ENCODE measurements around the gene INPP1.

The INPP1 gene

GRCh38 chr2:190360561-190360960 is 17.2 kb downstream of the INPP1 start:
- no peak for DNase-seq (ENCODE audit: low read depth)
- TF ChIP-seq, protein P1, sequence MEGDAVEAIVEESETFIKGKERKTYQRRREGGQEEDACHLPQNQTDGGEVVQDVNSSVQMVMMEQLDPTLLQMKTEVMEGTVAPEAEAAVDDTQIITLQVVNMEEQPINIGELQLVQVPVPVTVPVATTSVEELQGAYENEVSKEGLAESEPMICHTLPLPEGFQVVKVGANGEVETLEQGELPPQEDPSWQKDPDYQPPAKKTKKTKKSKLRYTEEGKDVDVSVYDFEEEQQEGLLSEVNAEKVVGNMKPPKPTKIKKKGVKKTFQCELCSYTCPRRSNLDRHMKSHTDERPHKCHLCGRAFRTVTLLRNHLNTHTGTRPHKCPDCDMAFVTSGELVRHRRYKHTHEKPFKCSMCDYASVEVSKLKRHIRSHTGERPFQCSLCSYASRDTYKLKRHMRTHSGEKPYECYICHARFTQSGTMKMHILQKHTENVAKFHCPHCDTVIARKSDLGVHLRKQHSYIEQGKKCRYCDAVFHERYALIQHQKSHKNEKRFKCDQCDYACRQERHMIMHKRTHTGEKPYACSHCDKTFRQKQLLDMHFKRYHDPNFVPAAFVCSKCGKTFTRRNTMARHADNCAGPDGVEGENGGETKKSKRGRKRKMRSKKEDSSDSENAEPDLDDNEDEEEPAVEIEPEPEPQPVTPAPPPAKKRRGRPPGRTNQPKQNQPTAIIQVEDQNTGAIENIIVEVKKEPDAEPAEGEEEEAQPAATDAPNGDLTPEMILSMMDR (IDR thresholded peaks at IDR 0.05; ENCODE audit: control insufficient read depth, insufficient read depth, low read depth, low read length, missing control alignments), result no peak
- no peak overlapping the region for H3K4me3 ChIP-seq (ENCODE audit: control insufficient read depth, low read depth, low read length)

GRCh38 chr2:190360965-190361364 is 17.6 kb downstream of the INPP1 start:
- no peak for DNase-seq (ENCODE audit: low read depth)
- H3K4me3 ChIP-seq (ENCODE audit: control insufficient read depth, low read depth, low read length), result no peak overlapping the region
- TF ChIP-seq, protein P1 (IDR thresholded peaks at IDR 0.05; ENCODE audit: control insufficient read depth, insufficient read depth, low read depth, low read length, missing control alignments), result no peak

DNA sequence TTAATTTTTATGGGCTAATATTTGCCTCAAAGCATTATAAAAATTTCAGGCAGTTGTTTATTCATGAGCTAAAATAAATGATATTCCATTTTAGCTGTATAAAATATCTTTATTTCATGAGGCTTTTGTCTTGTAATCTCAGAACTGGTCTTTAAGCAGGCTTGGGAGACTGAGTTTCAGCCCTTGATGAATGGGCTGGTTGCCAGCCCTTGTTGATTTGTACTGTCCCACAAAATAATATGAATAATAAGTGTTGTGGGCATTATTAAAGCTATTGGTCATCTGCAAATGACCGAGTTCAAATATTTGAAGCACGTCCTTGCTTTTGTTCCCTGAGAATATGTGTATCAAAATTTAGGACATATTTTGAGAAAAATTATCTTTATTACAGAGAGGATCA is 18.2 kb downstream of the INPP1 start:
- TF ChIP-seq, protein P1 (IDR thresholded peaks at IDR 0.05; ENCODE audit: control insufficient read depth, insufficient read depth, low read depth, low read length, missing control alignments), result no peak
- no peak for DNase-seq (ENCODE audit: low read depth)
- no peak overlapping the region for H3K4me3 ChIP-seq (ENCODE audit: control insufficient read depth, low read depth, low read length)

GRCh38 chr2:190362894-190363293 is 19.5 kb downstream of the INPP1 start:
- H3K4me3 ChIP-seq (ENCODE audit: control insufficient read depth, low read depth, low read length), result no peak overlapping the region
- DNase-seq (ENCODE audit: low read depth), result no peak
- TF ChIP-seq, protein P1 (IDR thresholded peaks at IDR 0.05; ENCODE audit: control insufficient read depth, insufficient read depth, low read depth, low read length, missing control alignments), result no peak

DNA sequence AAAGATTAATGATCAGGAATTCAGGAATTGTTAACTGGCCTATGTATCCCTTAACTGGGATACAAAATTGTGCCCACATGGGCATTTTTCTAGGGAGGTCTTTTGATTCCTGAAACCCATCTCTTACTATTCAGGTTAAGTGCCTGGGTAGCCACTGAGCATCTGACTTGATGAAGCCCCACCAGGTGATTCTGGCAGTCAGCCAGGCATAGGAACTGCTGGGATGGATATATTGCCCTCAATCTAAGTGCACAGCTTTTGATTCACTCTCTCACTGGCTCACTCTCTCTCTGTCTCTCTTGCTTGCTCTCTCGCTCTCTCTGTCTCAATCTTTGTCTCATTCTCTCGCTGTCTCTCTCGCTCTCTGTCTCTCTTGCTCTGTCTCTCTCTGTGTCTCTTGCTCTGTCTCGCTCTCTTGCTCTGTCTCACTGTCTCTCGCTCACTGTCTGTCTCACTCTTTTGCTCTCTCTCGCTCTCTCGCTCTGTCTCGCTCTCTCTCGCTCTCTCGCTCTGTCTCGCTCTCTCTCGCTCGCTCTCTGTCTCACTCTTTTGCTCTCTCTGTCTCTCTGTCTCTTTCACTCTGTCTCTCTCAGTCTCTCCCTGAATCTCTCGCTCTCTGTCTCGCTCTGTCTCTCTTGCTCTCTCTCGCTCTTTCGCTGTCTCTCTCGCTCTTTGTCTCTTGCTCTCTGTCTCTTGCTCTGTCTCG is 22.3 kb downstream of the INPP1 start:
- H3K4me3 ChIP-seq (ENCODE audit: control insufficient read depth, low read depth, low read length), result no peak overlapping the region
- no peak for DNase-seq (ENCODE audit: low read depth)
- TF ChIP-seq, protein P1 (IDR thresholded peaks at IDR 0.05; ENCODE audit: control insufficient read depth, insufficient read depth, low read depth, low read length, missing control alignments), result no peak

DNA sequence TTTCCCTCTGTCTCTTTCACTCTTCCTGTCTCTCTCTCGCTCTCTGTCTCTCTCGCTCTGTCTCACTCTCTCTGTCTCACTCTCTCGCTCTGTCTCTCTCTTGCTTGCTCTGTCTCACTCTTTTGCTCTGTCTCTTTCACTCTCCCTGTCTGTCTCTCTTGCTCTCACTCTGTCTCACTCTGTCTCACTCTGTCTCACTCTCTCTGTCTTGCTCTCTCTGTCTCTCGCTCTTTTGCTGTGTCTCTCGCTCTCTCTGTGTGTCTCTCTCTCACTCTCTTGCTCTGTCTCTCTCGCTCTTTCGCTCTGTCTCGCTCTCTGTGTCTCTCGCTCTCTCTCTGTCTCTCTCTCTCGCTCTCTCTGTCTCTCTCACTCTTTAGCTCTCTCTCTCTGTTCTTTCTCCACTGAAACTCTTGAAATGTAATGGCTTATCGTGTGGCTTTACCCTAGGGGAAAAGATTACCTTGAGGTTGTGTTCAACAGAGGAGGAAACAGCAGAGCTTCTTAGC is 22.9 kb downstream of the INPP1 start:
- DNase-seq (ENCODE audit: low read depth), result no peak
- H3K4me3 ChIP-seq (ENCODE audit: control insufficient read depth, low read depth, low read length), result no peak overlapping the region
- TF ChIP-seq, protein P1 (IDR thresholded peaks at IDR 0.05; ENCODE audit: control insufficient read depth, insufficient read depth, low read depth, low read length, missing control alignments), result no peak
